IMR-90 (cell line): ENCODE data around the gene HOXD8. TPM values are rescaled to one million over a fixed set of nuclear protein-coding genes. Genes with fewer than 3 reads are reported as not detected.

Source experiments
- ATAC-seq: fragments of 200-7000 bp; cut with Tn5 transposase; 2 replicates; pipeline ENCODE4 v1.9.1; 2020; ENCODE audit warnings: low read depth, mild to moderate bottlenecking, moderate library complexity
- BruUV-seq: library from RNA; stranded (reverse); fragments of 400-500 nt; replicated peaks from 2 replicates; lab custom pipeline; 2021; lab: Mats Ljungman, UMichigan
- CTCF ChIA-PET: fragments of 300-600 bp; formaldehyde crosslinking; extraction: SDS; loops from one replicate; lab custom pipeline; 2021; ENCODE audit warnings: antibody characterized with exemption; lab: Yijun Ruan, JAX
- POLR2A ChIA-PET: fragments of 300-600 bp; sonication (Branson Sonifier 250); formaldehyde crosslinking; loops from one replicate; lab custom pipeline; 2022; ENCODE audit warnings: antibody characterized with exemption; ENCODE audit not compliant: unreplicated experiment; lab: Charles Lee
- DNase-seq: peaks from one replicate; pipeline ENCODE4 v3.0.0; 2013
- H2AFZ ChIP-seq: replicated peaks from 2 replicates; pipeline ENCODE3; 2013; ENCODE audit warnings: low read length, mild to moderate bottlenecking; ENCODE audit not compliant: poor library complexity
- H2AK5ac ChIP-seq: 2 replicates; pipeline ENCODE4 v1.6.1; 2013; ENCODE audit warnings: low read depth, low read length, inconsistent platforms
- H2AK9ac ChIP-seq: replicated peaks from 2 replicates; pipeline ENCODE3; 2013; ENCODE audit warnings: mild to moderate bottlenecking, low read depth, low read length, moderate library complexity; ENCODE audit not compliant: poor library complexity
- H2BK120ac ChIP-seq: 2 replicates; pipeline ENCODE4 v1.6.1; 2013; ENCODE audit warnings: low read depth, low read length, inconsistent platforms
- H2BK15ac ChIP-seq: 3 replicates; pipeline ENCODE4 v1.6.1; 2013; ENCODE audit warnings: low read depth, low read length, inconsistent platforms
- H2BK20ac ChIP-seq: 2 replicates; pipeline ENCODE4 v1.6.1; 2013; ENCODE audit warnings: low read depth, mild to moderate bottlenecking, inconsistent platforms, low read length, moderate library complexity
- H2BK5ac ChIP-seq: 2 replicates; pipeline ENCODE4 v1.6.1; 2013; ENCODE audit warnings: mild to moderate bottlenecking, low read depth, low read length, inconsistent platforms; ENCODE audit not compliant: poor library complexity, severe bottlenecking
- H3K14ac ChIP-seq: replicated peaks from 2 replicates; pipeline ENCODE4 v1.6.1; 2013; ENCODE audit warnings: low read depth, low read length, inconsistent platforms
- H3K18ac ChIP-seq: 2 replicates; pipeline ENCODE4 v1.6.1; 2013; ENCODE audit warnings: low read depth, low read length, control low read depth
- H3K23ac ChIP-seq: 2 replicates; pipeline ENCODE4 v1.6.1; 2013; ENCODE audit warnings: low read depth, low read length, inconsistent platforms
- H3K27ac ChIP-seq: 2 replicates; pipeline ENCODE4 v1.5.1; 2013; ENCODE audit warnings: mild to moderate bottlenecking, control low read depth, low read length; ENCODE audit not compliant: insufficient read depth
- H3K27me3 ChIP-seq: 2 replicates; pipeline ENCODE4 v1.6.1; 2013; ENCODE audit warnings: low read length; ENCODE audit not compliant: control insufficient read depth, insufficient read depth
- H3K36me3 ChIP-seq: 2 replicates; pipeline ENCODE4 v1.6.1; 2013; ENCODE audit warnings: low read length, mixed read lengths; ENCODE audit not compliant: control insufficient read depth, insufficient read depth
- H3K4ac ChIP-seq: 2 replicates; pipeline ENCODE4 v1.6.1; 2013; ENCODE audit warnings: low read depth, low read length, inconsistent platforms
- H3K4me1 ChIP-seq: 2 replicates; pipeline ENCODE4 v1.6.1; 2013; ENCODE audit warnings: low read length, mixed read lengths; ENCODE audit not compliant: control insufficient read depth, insufficient read depth
- H3K4me2 ChIP-seq: 2 replicates; pipeline ENCODE4 v1.6.1; 2013; ENCODE audit warnings: low read depth, mild to moderate bottlenecking, control low read depth, low read length, moderate library complexity
- H3K4me3 ChIP-seq: 2 replicates; pipeline ENCODE4 v1.5.1; 2013; ENCODE audit warnings: low read depth, mild to moderate bottlenecking, control low read depth, low read length, moderate library complexity; ENCODE audit not compliant: insufficient read depth
- H3K56ac ChIP-seq: 2 replicates; pipeline ENCODE4 v1.6.1; 2013; ENCODE audit warnings: low read length, inconsistent platforms; ENCODE audit not compliant: insufficient read depth; ENCODE audit errors: extremely low read depth
- H3K79me1 ChIP-seq, 2 experiments: 2 replicates each; pipeline ENCODE4 v1.6.1; 2013; ENCODE audit warnings: low read length in 2 of 2, inconsistent platforms in 1 of 2, low read depth in 1 of 2
- H3K9ac ChIP-seq: 2 replicates; pipeline ENCODE4 v1.6.1; 2013; ENCODE audit warnings: low read depth, low read length, control low read depth
- H3K9me1 ChIP-seq: 2 replicates; pipeline ENCODE4 v1.6.1; 2013; ENCODE audit warnings: low read length, inconsistent platforms; ENCODE audit not compliant: insufficient read depth
- H3K9me3 ChIP-seq: 2 replicates; pipeline ENCODE4 v1.6.1; 2013; ENCODE audit warnings: low read length; ENCODE audit not compliant: control insufficient read depth, insufficient read depth
- H4K20me1 ChIP-seq: 2 replicates; pipeline ENCODE4 v1.6.1; 2013; ENCODE audit warnings: low read length, inconsistent platforms; ENCODE audit not compliant: insufficient read depth
- H4K5ac ChIP-seq: 2 replicates; pipeline ENCODE4 v1.6.1; 2013; ENCODE audit warnings: mild to moderate bottlenecking, low read depth, low read length, control low read depth
- H4K8ac ChIP-seq, 2 experiments: 2 replicates each; pipeline ENCODE4 v1.6.1; 2013; ENCODE audit warnings: low read depth in 2 of 2, low read length in 2 of 2, control low read depth in 1 of 2, inconsistent platforms in 1 of 2
- H4K91ac ChIP-seq: 2 replicates; pipeline ENCODE4 v1.6.1; 2013; ENCODE audit warnings: low read depth, low read length, inconsistent platforms; ENCODE audit not compliant: insufficient read depth
- BHLHE40 ChIP-seq: fragments of 150-350 bp; IDR thresholded peaks from 2 replicates; pipeline ENCODE4 v1.6.1; 2016; ENCODE audit warnings: mild to moderate bottlenecking, low read depth, low read length
- CEBPB ChIP-seq: IDR thresholded peaks from 2 replicates; pipeline ENCODE4 v1.6.1; 2012; ENCODE audit warnings: low read depth, low read length, improper control_type of control experiment
- MAFK ChIP-seq: IDR thresholded peaks from 2 replicates; pipeline ENCODE4 v1.6.1; 2012; ENCODE audit warnings: low read depth, low read length, improper control_type of control experiment
- MAZ ChIP-seq: IDR thresholded peaks from 2 replicates; pipeline ENCODE4 v1.6.1; 2012; ENCODE audit warnings: low read depth, mild to moderate bottlenecking, low read length, improper control_type of control experiment, moderate library complexity, borderline replicate concordance
- NFE2L2 ChIP-seq: fragments of 150-350 bp; IDR thresholded peaks from 2 replicates; pipeline ENCODE4 v1.6.1; 2016; ENCODE audit warnings: low read depth, mild to moderate bottlenecking, low read length
- RAD21 ChIP-seq: IDR thresholded peaks from 2 replicates; pipeline ENCODE4 v1.6.1; 2012; ENCODE audit warnings: low read length, improper control_type of control experiment
- RFX5 ChIP-seq: IDR thresholded peaks from 2 replicates; pipeline ENCODE4 v1.8.0; 2012; ENCODE audit warnings: low read depth, mild to moderate bottlenecking, low read length, moderate library complexity
- SMC3 ChIP-seq: fragments of 150-350 bp; IDR thresholded peaks from 2 replicates; pipeline ENCODE4 v1.6.1; 2016; ENCODE audit warnings: low read depth, mild to moderate bottlenecking, antibody characterized with exemption, low read length, moderate library complexity
- USF2 ChIP-seq: fragments of 150-350 bp; IDR thresholded peaks from 2 replicates; pipeline ENCODE4 v1.6.1; 2017; ENCODE audit warnings: mild to moderate bottlenecking, antibody characterized with exemption, low read length, low read depth
- WGBS, 2 experiments: methylation state at CpG; one replicate each; pipeline versions ENCODE4 v1.1.5 to v1.1.7; 2013; ENCODE audit warnings: missing lambda C conversion rate in 2 of 2; ENCODE audit not compliant: insufficient read length in 1 of 2; ENCODE audit errors: extremely low coverage in 2 of 2; 5-methylcytosine and 5-hydroxymethylcytosine counted together
- dilution Hi-C: fragments of 300-500 bp; cut with HindIII; formaldehyde crosslinking; loops from one replicate; pipeline ENCODE4 v1.14.3; 2018; ENCODE audit warnings: low sequenced_read_pairs; ENCODE audit not compliant: unreplicated experiment
- in situ Hi-C: fragments of 300-500 bp; cut with MboI; formaldehyde crosslinking; loops from 3 replicates; pipeline ENCODE4 v1.14.3; 2019; ENCODE audit warnings: low sequenced_read_pairs, inconsistent platforms, mixed read lengths
- intact Hi-C: fragments of 100-400 bp; cut with micrococcal nuclease; formaldehyde crosslinking; loops from 2 replicates; pipeline ENCODE4 v1.10.0; 2022
- polyA plus RNA-seq, 3 experiments: library from polyadenylated mRNA; depleted of rRNA; stranded (reverse); fragments of >200 nt; gene quantifications; 2 replicates each; pipeline ENCODE4 v1.2.3, GENCODE V29; 2012; ENCODE audit warnings: low replicate concordance in 1 of 3
- total RNA-seq: library from RNA; depleted of rRNA; stranded (reverse); fragments of >200 nt; gene quantifications from 2 replicates; pipeline ENCODE4 v1.2.3, GENCODE V29; 2012

The HOXD8 gene
- total and polyA plus RNA-seq, 2 of the 4 experiments (the other 2 are of a cell fraction) = not detected

DNA sequence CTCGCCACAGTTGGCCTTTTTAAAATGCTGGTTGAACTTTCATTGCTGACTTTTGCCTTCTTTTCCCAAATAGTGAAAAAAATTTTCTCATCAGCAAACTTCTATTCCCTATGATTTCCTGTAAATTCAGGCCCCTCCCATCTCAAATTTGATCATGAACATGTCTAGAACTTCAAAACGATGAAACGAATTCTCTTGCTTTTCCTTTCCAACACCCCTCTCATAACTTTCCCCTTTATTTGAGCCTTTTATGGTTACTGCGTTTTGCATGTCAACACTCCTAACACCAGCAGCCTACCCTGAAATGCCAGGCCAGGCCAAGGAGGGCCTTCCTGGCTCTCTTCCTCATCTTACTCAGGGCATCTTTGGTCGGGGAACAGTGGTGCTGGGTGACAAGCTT is 38.6 kb upstream of the HOXD8 start:
- Histone ChIP-seq H2BK5ac (no peak overlapping the region), H3K9ac (no peak overlapping the region), H2AK5ac (no peak overlapping the region), H3K79me1 (no peaks in the 10 kb centered on the region), H4K91ac (no peak overlapping the region), H4K20me1 (no peaks in the 10 kb centered on the region), H2BK120ac (no peak overlapping the region), H3K9me1 (no peaks in the 10 kb centered on the region), H2AK9ac (no peak overlapping the region), H3K56ac (no peak overlapping the region), H2BK15ac (no peak overlapping the region), H3K23ac (no peak overlapping the region), H3K27ac (no peak overlapping the region), H3K4ac (no peak overlapping the region), H3K18ac (no peak overlapping the region), H3K36me3 (no peaks in the 10 kb centered on the region), H3K4me3 (no peak overlapping the region), H2AFZ (no peak overlapping the region), H3K4me1 (no peaks in the 10 kb centered on the region), H3K14ac (no peak overlapping the region), H4K8ac (no peak overlapping the region), H3K9me3 (peaks cover 10% of the 10 kb centered on the region), H3K27me3 (peaks cover 85% of the 10 kb centered on the region), H4K5ac (no peak overlapping the region), H3K4me2 (no peak overlapping the region), H2BK20ac (no peak overlapping the region)
- dilution Hi-C loops = no loop called here
- no peak for TF ChIP-seq RAD21
- no peak for TF ChIP-seq MAFK
- no peak for TF ChIP-seq BHLHE40
- no peak for TF ChIP-seq USF2
- TF ChIP-seq SMC3 = no peak
- TF ChIP-seq NFE2L2 = no peak
- no peak for TF ChIP-seq MAZ
- no peak for TF ChIP-seq RFX5
- TF ChIP-seq CEBPB = no peak
- CTCF ChIA-PET = no interaction called here
- POLR2A ChIA-PET = no interaction called here
- BruUV-seq = no TSS peak
- intact Hi-C loops = loop anchor here (10.0 kb wide), 1 partner anchor 1386 kb away; no protein-coding TSS in a partner anchor
- ATAC-seq = no peak
- DNase-seq = no peak
- 8% methylated on average over 2 of the region's 5 CpGs; no CpG with 5 or more reads in 1 of the 2 experiments for WGBS, 2 experiments
- in situ Hi-C loops = loop anchor here (10.0 to 25.0 kb wide), 4 partner anchors 406 to 1354 kb away; no protein-coding TSS in a partner anchor
